Measurements from ENCODE around the gene ARMCX2.
"Not testable (repeated sequence)": the region's sequence is repeated elsewhere in the genome, so short reads cannot be mapped to it uniquely, and the experiment has no call there.

The ARMCX2 gene

GRCh38 chrX:101657495-101657894, 2.2 kb downstream of the ARMCX2 start:
- no peak overlapping the region for H4K8ac ChIP-seq (ENCODE audit: low read length)
- DNase-seq: no peak
- H3K27me3 ChIP-seq (ENCODE audit: control insufficient read depth in 1 of 2, insufficient read depth in 1 of 2, low read length in 2 of 2): peaks cover 0 to 5% of the 10 kb centered on the region in 2 experiments
- H2BK15ac ChIP-seq (ENCODE audit: low read depth, poor library complexity, severe bottlenecking): no peak overlapping the region
- H3K9ac ChIP-seq (ENCODE audit: low read length): no peak overlapping the region
- peaks cover 18 to 27% of the 10 kb centered on the region in 2 experiments for H3K36me3 ChIP-seq (ENCODE audit: control insufficient read depth in 1 of 2, insufficient read depth in 2 of 2, low read depth in 1 of 2, low read length in 2 of 2)
- no peak overlapping the region for H3K27ac ChIP-seq (ENCODE audit: low read length, poor library complexity, severe bottlenecking)
- no peak overlapping the region for H3K4me2 ChIP-seq (ENCODE audit: low read length, poor library complexity, severe bottlenecking)
- no peak overlapping the region for H3K18ac ChIP-seq (ENCODE audit: low read depth in 1 of 2, low read length in 2 of 2)
- 94% methylated on average over 9 of the region's 12 CpGs for WGBS
- no peak overlapping the region for H3K23ac ChIP-seq (ENCODE audit: low read length in 2 of 2)
- peaks cover 8% of the 10 kb centered on the region for H3K4me1 ChIP-seq (ENCODE audit: control insufficient read depth, insufficient read depth, low read depth, low read length)
- H2AK5ac ChIP-seq (ENCODE audit: low read length, severe bottlenecking): no peak overlapping the region
- no peak overlapping the region for H2BK12ac ChIP-seq (ENCODE audit: low read length in 2 of 2)
- H3K9me3 ChIP-seq (ENCODE audit: control insufficient read depth, low read length): no peaks in the 10 kb centered on the region
- no peak overlapping the region for H2AFZ ChIP-seq (ENCODE audit: low read depth, low read length)
- H3K79me1 ChIP-seq (replicated peaks; ENCODE audit: low read length, poor library complexity, severe bottlenecking): peaks cover 8% of the 10 kb centered on the region
- H3K4me3 ChIP-seq (ENCODE audit: insufficient read depth in 1 of 2, low read depth in 1 of 2, low read length in 2 of 2): no peak overlapping the region
- H2BK5ac ChIP-seq (ENCODE audit: low read depth, low read length, poor library complexity, severe bottlenecking): no peak overlapping the region
- no peak overlapping the region for H3K4ac ChIP-seq (ENCODE audit: low read depth in 1 of 2, low read length in 2 of 2)
- H2BK120ac ChIP-seq (ENCODE audit: low read depth, low read length): no peak overlapping the region
- no peak overlapping the region for H3K14ac ChIP-seq (ENCODE audit: low read length in 2 of 2)
- no peak overlapping the region for H4K91ac ChIP-seq (ENCODE audit: low read length)

GRCh38 chrX:101656817-101657216, 2.8 kb downstream of the ARMCX2 start:
- Histone ChIP-seq H3K27ac (ENCODE audit: low read length, poor library complexity, severe bottlenecking) (no peak overlapping the region), H2AFZ (ENCODE audit: low read depth, low read length) (no peak overlapping the region), H3K14ac (ENCODE audit: low read length in 2 of 2) (no peak overlapping the region), H2AK5ac (ENCODE audit: low read length, severe bottlenecking) (no peak overlapping the region), H3K4me2 (ENCODE audit: low read length, poor library complexity, severe bottlenecking) (no peak overlapping the region), H2BK12ac (ENCODE audit: low read length in 2 of 2) (no peak overlapping the region), H3K4me3 (ENCODE audit: insufficient read depth in 1 of 2, low read depth in 1 of 2, low read length in 2 of 2) (no peak overlapping the region), H3K4me1 (ENCODE audit: control insufficient read depth, insufficient read depth, low read depth, low read length) (peaks cover 8% of the 10 kb centered on the region), H3K9me3 (ENCODE audit: control insufficient read depth, low read length) (no peaks in the 10 kb centered on the region), H3K4ac (ENCODE audit: low read depth in 1 of 2, low read length in 2 of 2) (no peak overlapping the region), H3K79me1 (replicated peaks; ENCODE audit: low read length, poor library complexity, severe bottlenecking) (peaks cover 8% of the 10 kb centered on the region), H3K9ac (ENCODE audit: low read length) (no peak overlapping the region), H3K27me3 (ENCODE audit: control insufficient read depth in 1 of 2, insufficient read depth in 1 of 2, low read length in 2 of 2) (peaks cover 0 to 5% of the 10 kb centered on the region in 2 experiments), H3K18ac (ENCODE audit: low read depth in 1 of 2, low read length in 2 of 2) (no peak overlapping the region), H2BK5ac (ENCODE audit: low read depth, low read length, poor library complexity, severe bottlenecking) (no peak overlapping the region), H2BK120ac (ENCODE audit: low read depth, low read length) (no peak overlapping the region), H4K91ac (ENCODE audit: low read length) (no peak overlapping the region), H4K8ac (ENCODE audit: low read length) (no peak overlapping the region), H3K36me3 (ENCODE audit: control insufficient read depth in 1 of 2, insufficient read depth in 2 of 2, low read depth in 1 of 2, low read length in 2 of 2) (peaks cover 18 to 27% of the 10 kb centered on the region in 2 experiments), H3K23ac (ENCODE audit: low read length in 2 of 2) (no peak overlapping the region), H2BK15ac (ENCODE audit: low read depth, poor library complexity, severe bottlenecking) (no peak overlapping the region)
- 86% methylated on average over 12 of the region's 13 CpGs for WGBS
- DNase-seq: no peak

GRCh38 chrX:101655534-101655933, 4.1 kb downstream of the ARMCX2 start:
- H3K36me3 ChIP-seq (ENCODE audit: control insufficient read depth in 1 of 2, insufficient read depth in 2 of 2, low read depth in 1 of 2, low read length in 2 of 2): peaks cover 18 to 27% of the 10 kb centered on the region in 2 experiments
- no peak overlapping the region for H2AFZ ChIP-seq (ENCODE audit: low read depth, low read length)
- H2BK12ac ChIP-seq (ENCODE audit: low read length in 2 of 2): no peak overlapping the region
- H3K4me1 ChIP-seq (ENCODE audit: control insufficient read depth, insufficient read depth, low read depth, low read length): peaks cover 8% of the 10 kb centered on the region
- no peaks in the 10 kb centered on the region for H3K9me3 ChIP-seq (ENCODE audit: control insufficient read depth, low read length)
- H3K9ac ChIP-seq (ENCODE audit: low read length): no peak overlapping the region
- no peak overlapping the region for H3K23ac ChIP-seq (ENCODE audit: low read length in 2 of 2)
- 100% methylated on average over 2 of the region's 3 CpGs for WGBS
- no peak overlapping the region for H2BK15ac ChIP-seq (ENCODE audit: low read depth, poor library complexity, severe bottlenecking)
- no peak overlapping the region for H3K4ac ChIP-seq (ENCODE audit: low read depth in 1 of 2, low read length in 2 of 2)
- H3K14ac ChIP-seq (ENCODE audit: low read length in 2 of 2): no peak overlapping the region
- H3K18ac ChIP-seq (ENCODE audit: low read depth in 1 of 2, low read length in 2 of 2): no peak overlapping the region
- DNase-seq: no peak
- H3K27me3 ChIP-seq (ENCODE audit: control insufficient read depth in 1 of 2, insufficient read depth in 1 of 2, low read length in 2 of 2): no peaks in the 10 kb centered on the region
- H3K4me2 ChIP-seq (ENCODE audit: low read length, poor library complexity, severe bottlenecking): no peak overlapping the region
- H3K4me3 ChIP-seq (ENCODE audit: insufficient read depth in 1 of 2, low read depth in 1 of 2, low read length in 2 of 2): no peak overlapping the region
- H2BK120ac ChIP-seq (ENCODE audit: low read depth, low read length): no peak overlapping the region
- H2AK5ac ChIP-seq (ENCODE audit: low read length, severe bottlenecking): no peak overlapping the region
- H3K27ac ChIP-seq (ENCODE audit: low read length, poor library complexity, severe bottlenecking): no peak overlapping the region
- no peak overlapping the region for H2BK5ac ChIP-seq (ENCODE audit: low read depth, low read length, poor library complexity, severe bottlenecking)
- H3K79me1 ChIP-seq (replicated peaks; ENCODE audit: low read length, poor library complexity, severe bottlenecking): peaks cover 8% of the 10 kb centered on the region
- no peak overlapping the region for H4K8ac ChIP-seq (ENCODE audit: low read length)
- no peak overlapping the region for H4K91ac ChIP-seq (ENCODE audit: low read length)

- not testable (repeated sequence) for H3K9me3 ChIP-seq (ENCODE audit: control insufficient read depth, low read length); H4K8ac ChIP-seq (ENCODE audit: low read length); H3K27me3 ChIP-seq (ENCODE audit: control insufficient read depth in 1 of 2, insufficient read depth in 1 of 2, low read length in 2 of 2); H3K4ac ChIP-seq (ENCODE audit: low read depth in 1 of 2, low read length in 2 of 2); H3K9ac ChIP-seq (ENCODE audit: low read length); H3K18ac ChIP-seq (ENCODE audit: low read depth in 1 of 2, low read length in 2 of 2); H2BK15ac ChIP-seq (ENCODE audit: low read depth, poor library complexity, severe bottlenecking); H3K36me3 ChIP-seq (ENCODE audit: control insufficient read depth in 1 of 2, insufficient read depth in 2 of 2, low read depth in 1 of 2, low read length in 2 of 2); H3K23ac ChIP-seq (ENCODE audit: low read length in 2 of 2); H3K27ac ChIP-seq (ENCODE audit: low read length, poor library complexity, severe bottlenecking); H2AFZ ChIP-seq (ENCODE audit: low read depth, low read length); H3K79me1 ChIP-seq (replicated peaks; ENCODE audit: low read length, poor library complexity, severe bottlenecking); DNase-seq; H2BK120ac ChIP-seq (ENCODE audit: low read depth, low read length); H4K91ac ChIP-seq (ENCODE audit: low read length); H3K14ac ChIP-seq (ENCODE audit: low read length in 2 of 2); H3K4me1 ChIP-seq (ENCODE audit: control insufficient read depth, insufficient read depth, low read depth, low read length); H2AK5ac ChIP-seq (ENCODE audit: low read length, severe bottlenecking); H3K4me3 ChIP-seq (ENCODE audit: insufficient read depth in 1 of 2, low read depth in 1 of 2, low read length in 2 of 2); H2BK12ac ChIP-seq (ENCODE audit: low read length in 2 of 2); H3K4me2 ChIP-seq (ENCODE audit: low read length, poor library complexity, severe bottlenecking); H2BK5ac ChIP-seq (ENCODE audit: low read depth, low read length, poor library complexity, severe bottlenecking)
Measured at GRCh38 chrX:101647716-101648115, 11.9 kb downstream of the ARMCX2 start.

All from mesenchymal stem cell (in vitro differentiated cells and primary cell).